C4-2B (cell line): ENCODE results near the gene NUP214.

ENCODE experiments used
- CTCF ChIP-seq: fragments of 450-650 bp; conservative IDR thresholded peaks from 2 replicates; pipeline ENCODE4 v1.5.1; 2017; ENCODE audit warnings: mild to moderate bottlenecking
- ZFX ChIP-seq: fragments of 450-650 bp; IDR thresholded peaks from 2 replicates; pipeline ENCODE4 v1.6.1; 2017

GRCh38 chr9:131185924-131186323 lies 60.5 kb downstream of the NUP214 start:
- TF ChIP-seq CTCF (no peak), ZFX (no peak)
